Measurements from ENCODE around the gene HES1.

Gene HES1

GRCh38 chr3:194184801-194185200, 48.9 kb downstream of the HES1 start:
- TF ChIP-seq CTCF (IDR thresholded peaks at IDR 0.05; ENCODE audit: control insufficient read depth, extremely low read depth, insufficient read depth): no peak
- no peak for DNase-seq (ENCODE audit: low read depth)

GRCh38 chr3:194185221-194185620, 49.3 kb downstream of the HES1 start:
- TF ChIP-seq CTCF (IDR thresholded peaks at IDR 0.05; ENCODE audit: control insufficient read depth, extremely low read depth, insufficient read depth): no peak
- H3K4me3 ChIP-seq (ENCODE audit: low read depth, low read length): no peak overlapping the region

More at GRCh38 chr3:194184801-194185200, 48.9 kb downstream of the HES1 start:
- no peak overlapping the region for H3K4me3 ChIP-seq (ENCODE audit: low read depth, low read length)

GRCh38 chr3:194187233-194187944, 51.4 kb downstream of the HES1 start:
- TF ChIP-seq CTCF (IDR thresholded peaks at IDR 0.05; ENCODE audit: control insufficient read depth, extremely low read depth, insufficient read depth): no peak
- DNase-seq (ENCODE audit: low read depth): no peak

More at GRCh38 chr3:194185221-194185620, 49.3 kb downstream of the HES1 start:
- no peak for DNase-seq (ENCODE audit: low read depth)

More at GRCh38 chr3:194187233-194187944, 51.4 kb downstream of the HES1 start:
- no peak overlapping the region for H3K4me3 ChIP-seq (ENCODE audit: low read depth, low read length)
